RCC 7860 (cell line): ENCODE measurements around the gene SYTL2.

Source experiments
- DNase-seq: peaks from one replicate; pipeline ENCODE4 v3.0.0-alpha.2; 2015; ENCODE audit warnings: low spot score
- FAIRE-seq: peaks from 2 replicates; lab custom pipeline; 2012; peaks lifted over from hg19 to GRCh38; lab: Jason Lieb, UNC

SYTL2 gene

GRCh38 chr11:85740481-85741400 is 70.2 kb downstream of the SYTL2 start:
- FAIRE-seq (no peak), DNase-seq (no peak)

GRCh38 chr11:85737738-85738137 is 73.2 kb downstream of the SYTL2 start:
- DNase-seq, result no peak
- no peak for FAIRE-seq

- FAIRE-seq, result no peak
- DNase-seq, result no peak
Measured at GRCh38 chr11:85735876-85736460, 75.0 kb downstream of the SYTL2 start.

GRCh38 chr11:85732965-85733364 is 78.0 kb downstream of the SYTL2 start:
- DNase-seq, result no peak
- no peak for FAIRE-seq

- no peak for FAIRE-seq
Measured at GRCh38 chr11:85726381-85726780, 84.6 kb downstream of the SYTL2 start.

GRCh38 chr11:85725510-85726258 is 85.3 kb downstream of the SYTL2 start:
- FAIRE-seq (peak; percentile 91), DNase-seq (peak; percentile 85)

More at GRCh38 chr11:85726381-85726780, 84.6 kb downstream of the SYTL2 start:
- DNase-seq, result no peak

GRCh38 chr11:85724748-85725465 is 86.0 kb downstream of the SYTL2 start:
- no peak for FAIRE-seq
- no peak for DNase-seq

- DNase-seq (no peak), FAIRE-seq (no peak)
Measured at GRCh38 chr11:85723088-85723487, 87.9 kb downstream of the SYTL2 start.

GRCh38 chr11:85721191-85721590 is 89.8 kb downstream of the SYTL2 start:
- FAIRE-seq (no peak), DNase-seq (no peak)

GRCh38 chr11:85718991-85719807 is 91.7 kb downstream of the SYTL2 start:
- DNase-seq (peak; percentile 97), FAIRE-seq (peak; percentile 95)

GRCh38 chr11:85718126-85718943 is 92.6 kb downstream of the SYTL2 start:
- DNase-seq (no peak), FAIRE-seq (no peak)

GRCh38 chr11:85717429-85717828 is 93.5 kb downstream of the SYTL2 start:
- FAIRE-seq, result no peak
- DNase-seq, result no peak

- DNase-seq (peak; percentile 58), FAIRE-seq (peak; percentile 30)
Measured at GRCh38 chr11:85712953-85713352, 98.0 kb downstream of the SYTL2 start.

- FAIRE-seq (no peak), DNase-seq (no peak)
Measured at GRCh38 chr11:85710917-85711316, 100.0 kb downstream of the SYTL2 start.

- DNase-seq (no peak), FAIRE-seq (no peak)
Measured at GRCh38 chr11:85709941-85710702, 100.8 kb downstream of the SYTL2 start.

- DNase-seq, result no peak
- FAIRE-seq, result no peak
Measured at GRCh38 chr11:85705800-85706199, 105.1 kb downstream of the SYTL2 start.

GRCh38 chr11:85704967-85705366 is 106.0 kb downstream of the SYTL2 start:
- FAIRE-seq, result no peak

GRCh38 chr11:85699957-85700741 is 110.8 kb downstream of the SYTL2 start:
- FAIRE-seq (no peak), DNase-seq (no peak)

More at GRCh38 chr11:85704967-85705366, 106.0 kb downstream of the SYTL2 start:
- no peak for DNase-seq
